ENCODE measurements around the gene COQ9.

DNA sequence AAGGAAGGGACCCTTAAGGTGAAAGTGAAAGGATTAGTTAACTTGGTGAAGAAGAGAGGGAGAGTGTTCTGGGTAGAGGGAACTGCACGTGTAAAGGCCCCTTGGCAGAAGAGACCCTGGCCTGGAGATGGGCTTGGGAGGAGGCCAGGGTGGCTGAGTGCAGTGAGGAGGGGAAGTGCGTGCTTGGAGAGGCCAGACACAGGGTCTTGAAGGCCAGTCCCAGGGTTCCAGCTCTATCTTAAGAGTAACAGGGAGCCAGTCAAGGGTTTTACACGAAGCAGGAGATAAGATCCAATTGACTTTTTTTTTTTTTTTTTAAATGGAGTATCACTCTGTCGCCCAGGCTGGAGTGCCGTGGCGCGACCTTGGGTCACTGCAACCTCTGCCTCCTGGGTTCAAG lies 54.2 kb downstream of the COQ9 start:
- TF ChIP-seq POLR2AphosphoS5 (IDR thresholded peaks at IDR 0.05; ENCODE audit: low read depth) (no peak), EZH2 (IDR thresholded peaks at IDR 0.05; ENCODE audit: low read depth, unreplicated experiment) (no peak)

Measured in GM23338 (cell line).